OCI-LY7 (cell line): Measurements from ENCODE around the gene SCLY.

Experiments used
- CTCF ChIP-seq: fragments of 200-600 bp; sonication (generic); conservative IDR thresholded peaks from 2 replicates; pipeline ENCODE4 v1.5.1; 2014; ENCODE audit warnings: mild to moderate bottlenecking, antibody characterized with exemption, low read length, moderate library complexity, mixed read lengths
- EZH2phosphoT487 ChIP-seq: fragments of 200-600 bp; sonication (generic); IDR thresholded peaks from 2 replicates; pipeline ENCODE4 v1.6.1; 2018; ENCODE audit warnings: low read depth, borderline replicate concordance, mild to moderate bottlenecking, mixed run types, antibody characterized with exemption, low read length, moderate library complexity, mixed read lengths

- TF ChIP-seq CTCF = no peak
- TF ChIP-seq EZH2phosphoT487 = no peak
Measured at GRCh38 chr2:238131761-238132462, 71.1 kb downstream of the SCLY start.
